RCC 7860 (cell line): ENCODE measurements around the gene GKN1.

Experiments
- DNase-seq: peaks from one replicate; pipeline ENCODE4 v3.0.0-alpha.2; 2015; ENCODE audit warnings: low spot score
- FAIRE-seq: peaks from 2 replicates; lab custom pipeline; 2012; peaks lifted over from hg19 to GRCh38; lab: Jason Lieb, UNC

GKN1 gene, protein sequence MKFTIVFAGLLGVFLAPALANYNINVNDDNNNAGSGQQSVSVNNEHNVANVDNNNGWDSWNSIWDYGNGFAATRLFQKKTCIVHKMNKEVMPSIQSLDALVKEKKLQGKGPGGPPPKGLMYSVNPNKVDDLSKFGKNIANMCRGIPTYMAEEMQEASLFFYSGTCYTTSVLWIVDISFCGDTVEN

DNA sequence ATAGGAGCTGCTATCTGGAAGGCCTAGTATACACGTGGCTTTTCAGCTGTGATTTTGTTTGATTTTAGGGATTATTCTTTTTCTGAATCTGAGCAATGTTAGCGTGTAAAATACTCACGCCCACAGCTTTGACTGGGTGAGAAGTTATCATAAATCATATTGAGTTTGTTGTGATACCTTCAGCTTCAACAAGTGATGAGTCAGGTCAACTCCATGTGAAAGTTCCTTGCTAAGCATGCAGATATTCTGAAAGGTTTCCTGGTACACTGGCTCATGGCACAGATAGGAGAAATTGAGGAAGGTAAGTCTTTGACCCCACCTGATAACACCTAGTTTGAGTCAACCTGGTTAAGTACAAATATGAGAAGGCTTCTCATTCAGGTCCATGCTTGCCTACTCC lies at the start of gene GKN1:
GKN1 (plus strand) TSS at position 386 of the 400 bp plus-strand sequence. CDS start 42 bp downstream, outside the sequence.
- no peak for DNase-seq
- FAIRE-seq: no peak

DNA sequence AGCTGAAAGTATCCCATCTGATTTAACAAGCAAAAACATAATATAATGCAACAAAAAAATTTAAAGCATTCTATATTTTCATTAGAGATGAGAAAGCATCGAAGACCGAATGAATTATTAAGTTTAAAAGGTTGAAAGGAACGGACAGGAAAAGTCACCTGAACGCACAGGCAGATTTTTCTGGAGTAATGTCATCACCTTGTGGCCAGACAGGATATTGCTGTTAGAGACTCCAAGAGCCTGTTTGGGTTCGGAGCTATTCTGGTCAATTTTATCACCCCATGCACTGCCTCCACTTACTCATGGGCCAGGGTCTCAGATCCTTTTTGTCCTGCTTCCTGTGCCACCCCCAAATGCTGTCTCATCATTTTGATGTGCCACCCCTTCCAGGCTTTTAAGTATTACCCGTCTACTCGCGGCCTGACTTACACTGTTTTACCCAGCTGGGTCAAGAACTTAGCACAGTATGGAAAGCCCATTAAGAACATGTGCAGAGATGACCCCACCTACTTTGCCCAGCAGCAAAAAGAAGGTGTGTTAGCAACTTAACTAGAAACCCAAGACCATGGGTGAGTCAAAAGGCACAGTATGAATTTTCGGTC lies 49.0 kb upstream of the GKN1 start:
- DNase-seq (peak; percentile 26), FAIRE-seq (peak; percentile 68)

- DNase-seq (peak; percentile 28), FAIRE-seq (no peak)
Observed at GRCh38 chr2:68926796-68927195, 47.6 kb upstream of the GKN1 start.

DNA sequence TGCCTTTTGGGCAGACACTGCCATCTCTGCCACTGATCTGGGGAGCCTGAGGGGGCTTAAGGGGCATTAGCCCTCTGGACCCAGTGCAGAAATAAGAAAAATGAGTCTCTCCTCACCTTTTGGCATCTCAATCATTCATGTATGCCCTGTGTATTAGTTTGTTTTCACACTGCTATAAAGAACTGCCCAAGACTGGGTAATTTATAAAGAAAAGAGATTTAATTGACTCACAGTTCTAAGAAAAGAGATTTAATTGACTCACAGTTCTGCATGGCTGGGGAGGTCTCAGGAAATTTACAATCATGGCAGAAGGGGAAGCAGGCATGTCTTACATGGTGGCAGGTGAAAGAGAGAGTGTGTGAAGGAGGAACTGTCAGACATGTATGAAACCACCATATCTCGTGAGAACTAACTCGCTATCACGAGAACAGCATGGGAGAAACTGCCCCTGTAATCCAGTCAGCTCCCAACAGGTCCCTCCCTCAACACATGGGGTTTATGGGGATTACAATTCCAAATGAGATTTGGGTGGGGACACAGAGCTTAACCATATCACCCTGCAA lies 43.2 kb upstream of the GKN1 start:
- DNase-seq: no peak

GRCh38 chr2:68931799-68932198 lies 42.6 kb upstream of the GKN1 start:
- DNase-seq (no peak), FAIRE-seq (no peak)

More for the DNA sequence above, 43.2 kb upstream of the GKN1 start:
- no peak for FAIRE-seq

DNA sequence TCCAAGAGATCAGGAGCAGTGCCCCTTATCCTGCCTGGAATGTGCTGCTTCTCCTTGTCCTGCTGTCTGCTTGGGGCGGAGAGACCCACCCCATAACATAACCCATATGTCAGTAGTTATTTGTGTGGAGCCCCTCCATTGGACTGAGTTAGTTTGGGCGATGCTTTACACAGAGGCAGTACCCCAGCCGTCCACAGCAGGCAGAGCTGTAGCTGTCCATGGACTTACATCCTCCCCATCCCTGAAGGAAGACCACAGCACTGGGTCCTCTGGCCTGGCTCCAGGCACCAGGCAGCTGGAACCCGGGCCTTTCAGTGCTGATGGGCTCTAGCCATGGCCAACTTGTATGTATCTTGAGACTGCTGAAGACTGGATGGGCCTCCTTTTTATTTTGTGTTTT lies 42.0 kb upstream of the GKN1 start:
- FAIRE-seq (no peak), DNase-seq (no peak)

GRCh38 chr2:68934021-68934420 lies 40.4 kb upstream of the GKN1 start:
- no peak for DNase-seq
- FAIRE-seq: no peak

- DNase-seq (peak; percentile 58), FAIRE-seq (no peak)
Observed at GRCh38 chr2:68935471-68935870, 39.0 kb upstream of the GKN1 start.

DNA sequence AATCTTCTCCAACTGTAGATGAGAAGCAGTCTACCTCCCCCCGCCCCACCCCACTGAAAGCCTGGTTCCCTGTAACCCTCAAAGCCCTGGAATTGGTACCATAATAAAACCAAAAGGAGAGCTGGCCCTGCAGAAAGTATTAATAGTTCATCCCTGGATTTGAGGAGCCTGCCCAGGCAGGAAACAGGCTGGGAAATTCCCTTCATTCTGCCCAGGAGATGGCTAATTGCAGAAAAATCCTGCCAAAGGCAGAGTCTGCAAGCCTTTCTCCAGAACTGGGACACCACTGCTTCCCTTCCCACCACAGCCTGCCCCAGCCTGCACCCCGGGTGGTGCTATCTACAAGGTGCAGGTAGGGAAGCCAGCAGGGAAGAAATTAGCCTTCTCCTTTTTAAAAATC lies 38.0 kb upstream of the GKN1 start:
- DNase-seq: peak; percentile 63
- peak; percentile 51 for FAIRE-seq

DNA sequence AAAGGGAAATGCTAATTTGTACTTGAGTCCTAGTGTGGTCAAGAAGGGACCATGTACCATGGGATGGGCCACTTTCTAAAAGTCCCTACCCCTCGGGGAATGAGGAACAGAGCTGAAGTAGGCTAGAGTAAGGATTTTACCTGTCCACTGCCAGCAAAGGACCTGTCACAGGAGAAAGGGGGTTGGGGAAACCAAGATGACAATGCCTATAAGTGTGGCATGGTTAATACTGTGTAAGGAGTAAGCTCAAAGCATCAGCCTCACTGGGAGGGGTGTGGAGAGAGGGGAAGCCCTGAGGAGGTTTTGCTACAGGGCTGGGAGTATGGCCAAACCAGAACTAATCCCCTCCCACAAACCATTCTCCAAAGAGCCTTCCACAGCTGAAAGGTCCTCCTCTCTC lies 37.5 kb upstream of the GKN1 start:
- FAIRE-seq: no peak
- DNase-seq: no peak

- no peak for FAIRE-seq
- no peak for DNase-seq
Observed at GRCh38 chr2:68937346-68938055, 36.9 kb upstream of the GKN1 start.

DNA sequence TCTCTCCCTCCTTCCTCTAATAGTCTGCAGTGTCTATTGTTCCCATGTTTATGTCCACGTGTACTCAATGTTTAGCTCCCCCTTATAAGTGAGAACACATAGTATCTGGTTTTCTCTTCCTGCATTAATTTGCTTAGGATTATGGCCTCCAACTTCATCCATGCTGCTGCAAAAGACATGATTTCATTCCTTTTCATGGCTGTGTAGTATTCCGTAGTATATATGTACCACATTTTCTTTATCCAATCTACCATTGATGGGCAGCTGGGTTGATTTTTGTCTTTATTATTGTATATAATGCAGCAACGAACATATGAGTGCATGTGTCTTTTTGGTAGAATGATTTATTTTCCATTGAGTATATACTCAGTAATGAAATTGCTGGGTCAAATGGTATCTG lies 35.5 kb upstream of the GKN1 start:
- DNase-seq (no peak), FAIRE-seq (no peak)

GRCh38 chr2:68939962-68940361 lies 34.5 kb upstream of the GKN1 start:
- no peak for DNase-seq
- no peak for FAIRE-seq

DNA sequence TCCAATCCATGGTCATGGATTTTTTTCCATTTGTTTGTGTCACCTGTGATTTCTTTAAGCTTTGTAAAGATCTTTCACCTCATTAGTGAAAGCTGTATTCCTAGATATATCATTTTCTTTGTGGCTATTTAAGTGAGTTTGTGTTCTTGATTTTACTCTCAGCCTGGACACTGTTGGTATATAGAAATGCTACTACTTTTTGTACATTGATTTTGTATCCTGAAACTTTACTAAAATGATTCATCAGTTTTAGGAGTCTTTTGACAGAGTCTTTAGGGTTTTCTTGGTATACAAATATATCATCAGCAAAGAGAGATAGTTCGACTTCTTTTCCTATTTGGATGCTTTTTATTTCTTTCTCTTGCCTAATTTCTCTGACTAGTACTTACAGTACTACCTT lies 34.1 kb upstream of the GKN1 start:
- DNase-seq (no peak), FAIRE-seq (no peak)

DNA sequence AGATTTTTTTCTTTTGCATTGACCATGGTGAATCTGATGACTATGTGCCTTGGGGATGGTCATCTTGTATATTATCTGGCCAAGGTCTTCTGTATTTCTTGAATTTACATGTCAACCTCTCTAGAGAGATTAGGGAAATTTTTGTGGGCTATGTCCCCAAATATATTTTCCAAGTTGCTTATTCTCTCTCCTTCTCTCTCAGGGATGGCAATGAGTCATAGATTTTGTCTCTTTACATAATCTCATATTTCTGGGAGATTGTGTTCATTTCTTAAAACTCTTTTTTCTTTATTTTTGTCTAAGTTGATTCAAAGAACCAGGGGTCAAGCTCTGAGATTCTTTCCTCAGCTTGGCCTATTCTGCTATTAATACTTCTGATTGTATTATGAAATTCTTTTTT lies 31.6 kb upstream of the GKN1 start:
- FAIRE-seq (no peak), DNase-seq (no peak)

DNA sequence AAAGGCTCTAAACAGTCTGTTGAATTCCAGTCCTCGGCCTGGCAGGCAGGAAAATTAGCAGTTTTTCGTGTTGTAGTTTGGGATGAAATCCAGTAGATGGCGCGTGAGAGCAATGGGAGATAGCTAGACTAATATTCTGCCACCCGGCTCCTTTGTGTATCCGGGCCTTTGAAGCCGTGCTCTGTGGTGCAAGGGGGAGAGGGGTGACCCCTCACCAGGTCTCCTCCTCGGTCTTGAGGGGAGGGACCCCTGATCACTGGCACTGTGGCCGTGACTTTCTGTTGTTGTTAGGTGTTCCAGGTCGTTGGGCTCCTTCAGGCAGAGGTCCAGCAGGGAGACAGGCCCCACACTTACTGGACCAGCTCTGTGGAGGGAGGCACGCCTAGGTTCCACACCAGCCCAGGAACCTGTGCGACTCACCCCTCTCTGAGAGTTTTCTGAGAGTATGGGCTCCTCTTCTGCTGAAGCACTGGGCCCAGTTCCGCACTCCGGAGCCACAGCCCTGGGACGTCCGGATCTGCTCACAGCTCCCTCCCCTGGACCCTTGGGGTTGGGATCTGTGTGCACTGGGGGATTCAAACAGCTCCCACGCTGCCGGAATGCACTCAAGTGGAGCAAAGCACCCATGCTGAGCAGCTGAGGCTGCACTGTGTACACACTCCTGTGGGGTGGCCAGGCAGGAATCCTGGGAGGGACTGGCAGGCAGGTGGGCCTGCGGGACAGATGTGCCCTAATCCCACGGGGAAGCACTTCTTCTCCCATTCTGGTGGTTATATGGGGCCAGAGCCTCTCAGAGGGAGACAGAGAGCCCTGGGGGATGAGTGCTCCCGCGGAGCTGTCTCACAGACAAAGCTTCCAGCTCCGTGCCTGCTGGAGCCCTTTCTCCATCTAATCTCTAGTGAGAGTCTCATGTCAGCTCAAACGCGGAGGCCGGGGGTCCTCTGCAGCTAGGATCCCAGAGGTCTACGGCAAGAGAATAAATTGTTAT lies 30.6 kb upstream of the GKN1 start:
- DNase-seq (peak; percentile 60), FAIRE-seq (peak; percentile 32)

GRCh38 chr2:68946117-68946516 lies 28.3 kb upstream of the GKN1 start:
- FAIRE-seq: no peak
- no peak for DNase-seq

DNA sequence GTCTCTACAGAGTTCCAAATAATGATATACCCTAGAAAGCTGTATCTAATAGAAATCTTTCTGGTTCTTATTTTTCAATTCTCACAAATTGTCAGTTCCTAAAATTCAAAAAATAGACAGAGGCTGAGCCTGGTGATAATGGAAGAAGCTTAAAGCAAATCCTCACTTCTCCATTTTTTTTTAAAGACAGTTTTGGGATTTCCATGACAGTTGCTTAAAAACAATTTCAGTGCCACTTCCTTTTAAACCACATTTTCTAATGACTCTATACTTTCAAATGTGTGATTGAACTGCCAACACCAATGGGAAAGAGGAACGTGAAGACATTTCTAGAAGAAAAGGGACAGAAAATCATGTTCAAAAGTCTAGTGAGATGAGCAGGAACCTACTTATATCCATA lies 25.7 kb upstream of the GKN1 start:
- DNase-seq: no peak

GRCh38 chr2:68951899-68952298 lies 22.5 kb upstream of the GKN1 start:
- DNase-seq (no peak), FAIRE-seq (no peak)

More for the DNA sequence above, 25.7 kb upstream of the GKN1 start:
- FAIRE-seq: no peak

DNA sequence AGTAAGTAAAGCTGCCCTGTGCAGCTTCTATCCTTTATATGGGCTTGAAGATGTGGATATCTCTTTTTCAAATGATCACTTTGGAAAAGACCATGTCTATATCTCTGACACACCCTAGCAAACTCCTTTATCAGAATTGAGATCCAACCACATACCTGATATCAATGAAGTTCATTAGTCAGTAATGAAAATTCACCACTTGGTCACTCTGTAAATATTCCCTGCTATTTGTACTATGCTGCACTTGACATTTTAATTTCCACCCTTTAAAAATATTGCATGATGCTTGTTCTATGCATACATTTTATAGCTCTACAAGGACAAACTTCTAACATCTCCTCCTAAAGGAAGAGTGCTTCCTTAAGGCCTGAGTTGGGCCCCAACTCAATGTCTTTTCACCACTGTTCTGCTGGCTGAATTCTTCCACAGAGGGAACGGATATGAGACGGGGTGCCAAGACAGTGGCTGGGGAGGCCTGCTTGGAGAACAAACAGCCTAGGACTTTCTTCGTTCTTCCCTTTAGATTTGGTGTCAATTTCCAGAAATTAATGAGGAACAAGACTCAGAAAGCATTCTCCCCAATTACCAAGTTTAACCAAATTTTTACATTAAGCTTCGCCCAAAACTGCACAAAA lies 21.4 kb upstream of the GKN1 start, which contains the start of gene GKN2:
GKN2 (minus strand) TSS at position 7 of the 635 bp plus-strand sequence. CDS start 32 bp downstream, outside the sequence.
- no peak for FAIRE-seq
- no peak for DNase-seq
